Measurements from ENCODE around the gene AK6. TPM values are rescaled to one million over a fixed set of nuclear protein-coding genes. Genes with fewer than 3 reads are reported as not detected.

Gene AK6
- total and polyA plus RNA-seq, 10 of the 15 experiments (the other 5 are each of a cell fraction or from before 2014, with no cell fraction given) = 45.2 to 446 (median 86.6) TPM

- no peak for TF ChIP-seq IKZF1 (conservative IDR thresholded peaks at IDR 0.05)
- no peak for TF ChIP-seq DPF2 (IDR thresholded peaks at IDR 0.05)
- no peak for TF ChIP-seq PRDM15 (CRISPR knock-in tag; IDR thresholded peaks at IDR 0.05)
- TF ChIP-seq CUX1 (IDR thresholded peaks at IDR 0.05; ENCODE audit: insufficient replicate concordance, low read depth, low read length) = no peak
These were observed 63.8 kb downstream of the AK6 start (continued) for GRCh38 chr5:69305512-69305911.

Other genes with a start within 250 kb of the AK6 start
Only the 7 nearest of the 9 such genes appear.
- gene CENPH, start 179.9 kb downstream of the AK6 start, total RNA-seq (2014; rRNA removed) = 46.4 and 59.8 TPM in 2 replicates
- 45.4 and 48.8 TPM in 2 replicates for gene CENPH, start 179.9 kb downstream of the AK6 start, total RNA-seq (2014; rRNA removed; fragmentation: Illumina TruSeq; extraction: Trizol)
- 38.1 and 41.5 TPM in 2 replicates for gene CENPH, start 179.9 kb downstream of the AK6 start, total RNA-seq (2021)
- 51.0 and 93.5 TPM in 2 replicates for gene CENPH, start 179.9 kb downstream of the AK6 start, polyA plus RNA-seq (2011; rRNA removed)
- gene CENPH, start 179.9 kb downstream of the AK6 start, polyA plus RNA-seq (2014; fragmentation: Illumina TruSeq; extraction: Trizol) = 43.2 and 56.0 TPM in 2 replicates
- gene CENPH, start 179.9 kb downstream of the AK6 start, polyA plus RNA-seq (2014; fragmentation: Nextera tagmentation; extraction: Ambion mirVana) = 10 to 100 TPM in 1 of 2 experiments, 1 to 10 TPM in 1; 7.3 to 18.0 TPM
- gene CENPH, start 179.9 kb downstream of the AK6 start, polyA plus RNA-seq (2014; rRNA removed) = 44.2 and 57.6 TPM in 2 replicates
- gene CENPH, start 179.9 kb downstream of the AK6 start, polyA plus RNA-seq (2016; fragmentation: Nextera tagmentation; extraction: Ambion mirVana) = 10 to 100 TPM; 64.6 to 65.6 TPM
- gene CDK7, start 134.6 kb downstream of the AK6 start, total RNA-seq (2014; rRNA removed) = 39.6 and 51.0 TPM in 2 replicates
- 44.5 and 46.8 TPM in 2 replicates for gene CDK7, start 134.6 kb downstream of the AK6 start, total RNA-seq (2014; rRNA removed; fragmentation: Illumina TruSeq; extraction: Trizol)
- 26.0 and 27.0 TPM in 2 replicates for gene CDK7, start 134.6 kb downstream of the AK6 start, total RNA-seq (2021)
- 59.6 and 76.7 TPM in 2 replicates for gene CDK7, start 134.6 kb downstream of the AK6 start, polyA plus RNA-seq (2011; rRNA removed)
- gene CDK7, start 134.6 kb downstream of the AK6 start, polyA plus RNA-seq (2014; fragmentation: Illumina TruSeq; extraction: Trizol) = 40.8 and 46.7 TPM in 2 replicates
- gene CDK7, start 134.6 kb downstream of the AK6 start, polyA plus RNA-seq (2014; fragmentation: Nextera tagmentation; extraction: Ambion mirVana) = 10 to 100 TPM; 80.3 to 93.9 TPM
- gene CDK7, start 134.6 kb downstream of the AK6 start, polyA plus RNA-seq (2014; rRNA removed) = 41.4 and 44.8 TPM in 2 replicates
- gene CDK7, start 134.6 kb downstream of the AK6 start, polyA plus RNA-seq (2016; fragmentation: Nextera tagmentation; extraction: Ambion mirVana) = 10 to 100 TPM; 41.5 to 44.5 TPM
- 3.6 and 5.1 TPM in 2 replicates for gene CCDC125, start 36.7 kb downstream of the AK6 start, total RNA-seq (2014; rRNA removed)
- gene CCDC125, start 36.7 kb downstream of the AK6 start, total RNA-seq (2014; rRNA removed; fragmentation: Illumina TruSeq; extraction: Trizol) = 11.0 and 12.3 TPM in 2 replicates
- gene CCDC125, start 36.7 kb downstream of the AK6 start, total RNA-seq (2021) = 9.8 and 10.1 TPM in 2 replicates
- gene CCDC125, start 36.7 kb downstream of the AK6 start, polyA plus RNA-seq (2011; rRNA removed) = 6.6 and 9.9 TPM in 2 replicates
- 11.6 and 15.4 TPM in 2 replicates for gene CCDC125, start 36.7 kb downstream of the AK6 start, polyA plus RNA-seq (2014; fragmentation: Illumina TruSeq; extraction: Trizol)
- gene CCDC125, start 36.7 kb downstream of the AK6 start, polyA plus RNA-seq (2014; fragmentation: Nextera tagmentation; extraction: Ambion mirVana) = 1 to 10 TPM; 6.4 to 6.5 TPM
- gene CCDC125, start 36.7 kb downstream of the AK6 start, polyA plus RNA-seq (2014; rRNA removed) = 7.3 and 8.2 TPM in 2 replicates
- gene CCDC125, start 36.7 kb downstream of the AK6 start, polyA plus RNA-seq (2016; fragmentation: Nextera tagmentation; extraction: Ambion mirVana) = 1 to 10 TPM; 7.7 to 8.7 TPM
- gene TAF9, start within 50 bp of the AK6 start, total RNA-seq (2014; rRNA removed) = 96.0 and 106 TPM in 2 replicates
- gene TAF9, start within 50 bp of the AK6 start, total RNA-seq (2014; rRNA removed; fragmentation: Illumina TruSeq; extraction: Trizol) = 96.9 and 102 TPM in 2 replicates
- 64.4 and 64.8 TPM in 2 replicates for gene TAF9, start within 50 bp of the AK6 start, total RNA-seq (2021)
- 171 and 220 TPM in 2 replicates for gene TAF9, start within 50 bp of the AK6 start, polyA plus RNA-seq (2011; rRNA removed)
- 152 and 175 TPM in 2 replicates for gene TAF9, start within 50 bp of the AK6 start, polyA plus RNA-seq (2014; fragmentation: Illumina TruSeq; extraction: Trizol)
- gene TAF9, start within 50 bp of the AK6 start, polyA plus RNA-seq (2014; fragmentation: Nextera tagmentation; extraction: Ambion mirVana) = 100 to 1,000 TPM; 191 to 318 TPM
- gene TAF9, start within 50 bp of the AK6 start, polyA plus RNA-seq (2014; rRNA removed) = 87.3 and 95.7 TPM in 2 replicates
- gene TAF9, start within 50 bp of the AK6 start, polyA plus RNA-seq (2016; fragmentation: Nextera tagmentation; extraction: Ambion mirVana) = 100 to 1,000 TPM; 149 to 165 TPM
- gene RAD17, start 298 bp upstream of the AK6 start, total RNA-seq (2014; rRNA removed) = 34.9 and 44.7 TPM in 2 replicates
- gene RAD17, start 298 bp upstream of the AK6 start, total RNA-seq (2014; rRNA removed; fragmentation: Illumina TruSeq; extraction: Trizol) = 43.4 and 44.4 TPM in 2 replicates
- gene RAD17, start 298 bp upstream of the AK6 start, total RNA-seq (2021) = 32.7 and 35.9 TPM in 2 replicates
- gene RAD17, start 298 bp upstream of the AK6 start, polyA plus RNA-seq (2011; rRNA removed) = 55.4 and 60.7 TPM in 2 replicates
- gene RAD17, start 298 bp upstream of the AK6 start, polyA plus RNA-seq (2014; fragmentation: Illumina TruSeq; extraction: Trizol) = 47.9 and 77.7 TPM in 2 replicates
- gene RAD17, start 298 bp upstream of the AK6 start, polyA plus RNA-seq (2014; fragmentation: Nextera tagmentation; extraction: Ambion mirVana) = 10 to 100 TPM; 23.9 to 30.8 TPM
- gene RAD17, start 298 bp upstream of the AK6 start, polyA plus RNA-seq (2014; rRNA removed) = 46.7 and 47.5 TPM in 2 replicates
- 10 to 100 TPM; 43.9 to 46.6 TPM for gene RAD17, start 298 bp upstream of the AK6 start, polyA plus RNA-seq (2016; fragmentation: Nextera tagmentation; extraction: Ambion mirVana)
- gene MARVELD2, start 45.6 kb upstream of the AK6 start, total RNA-seq (2014; rRNA removed) = 4.9 and 6.7 TPM in 2 replicates
- 6.2 TPM in 2 replicates for gene MARVELD2, start 45.6 kb upstream of the AK6 start, total RNA-seq (2014; rRNA removed; fragmentation: Illumina TruSeq; extraction: Trizol)
- 6.1 and 6.2 TPM in 2 replicates for gene MARVELD2, start 45.6 kb upstream of the AK6 start, total RNA-seq (2021)
- 0.37 and 0.53 TPM in 2 replicates for gene MARVELD2, start 45.6 kb upstream of the AK6 start, polyA plus RNA-seq (2011; rRNA removed)
- 4.0 and 6.4 TPM in 2 replicates for gene MARVELD2, start 45.6 kb upstream of the AK6 start, polyA plus RNA-seq (2014; fragmentation: Illumina TruSeq; extraction: Trizol)
- gene MARVELD2, start 45.6 kb upstream of the AK6 start, polyA plus RNA-seq (2014; fragmentation: Nextera tagmentation; extraction: Ambion mirVana) = 1 to 10 TPM; 2.3 to 3.5 TPM
- 4.0 and 4.5 TPM in 2 replicates for gene MARVELD2, start 45.6 kb upstream of the AK6 start, polyA plus RNA-seq (2014; rRNA removed)
- 1 to 10 TPM; 3.3 to 3.6 TPM for gene MARVELD2, start 45.6 kb upstream of the AK6 start, polyA plus RNA-seq (2016; fragmentation: Nextera tagmentation; extraction: Ambion mirVana)
- 26.4 and 27.8 TPM in 2 replicates for gene OCLN, start 123.3 kb upstream of the AK6 start, total RNA-seq (2014; rRNA removed)
- gene OCLN, start 123.3 kb upstream of the AK6 start, total RNA-seq (2014; rRNA removed; fragmentation: Illumina TruSeq; extraction: Trizol) = 26.5 and 28.3 TPM in 2 replicates
- gene OCLN, start 123.3 kb upstream of the AK6 start, total RNA-seq (2021) = 25.6 and 26.6 TPM in 2 replicates
- gene OCLN, start 123.3 kb upstream of the AK6 start, polyA plus RNA-seq (2011; rRNA removed) = 2.0 and 3.2 TPM in 2 replicates
- 15.6 and 27.0 TPM in 2 replicates for gene OCLN, start 123.3 kb upstream of the AK6 start, polyA plus RNA-seq (2014; fragmentation: Illumina TruSeq; extraction: Trizol)
- 1 to 10 TPM; 4.7 to 8.9 TPM for gene OCLN, start 123.3 kb upstream of the AK6 start, polyA plus RNA-seq (2014; fragmentation: Nextera tagmentation; extraction: Ambion mirVana)
- 17.4 and 17.8 TPM in 2 replicates for gene OCLN, start 123.3 kb upstream of the AK6 start, polyA plus RNA-seq (2014; rRNA removed)
- gene OCLN, start 123.3 kb upstream of the AK6 start, polyA plus RNA-seq (2016; fragmentation: Nextera tagmentation; extraction: Ambion mirVana) = 10 to 100 TPM; 16.7 to 17.3 TPM

Measured in GM12878 (cell line).